Measurements from ENCODE around the gene MAP1LC3B.

MAP1LC3B gene

DNA sequence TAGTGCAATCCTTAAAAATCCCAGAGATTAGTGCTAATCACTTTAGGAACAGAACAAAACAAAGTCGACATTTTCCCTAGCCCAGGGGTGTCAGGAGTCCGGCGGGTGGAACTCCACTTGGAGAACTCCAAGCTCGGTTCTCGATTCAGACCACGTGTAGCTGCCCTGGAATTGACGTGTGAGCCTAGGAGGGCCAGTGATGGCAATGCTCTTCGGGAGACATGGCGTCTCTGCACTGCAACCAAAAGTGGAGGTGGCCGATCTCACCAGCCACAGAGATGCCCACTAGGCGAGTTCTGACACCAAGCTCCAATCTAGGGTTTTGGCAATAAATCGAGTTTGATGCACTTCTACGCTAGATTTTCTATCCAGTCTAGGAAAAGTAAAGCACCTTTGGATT is 17.6 kb downstream of the MAP1LC3B start:
- DNase-seq (ENCODE audit: low read depth in 3 of 3) = no peak

DNA sequence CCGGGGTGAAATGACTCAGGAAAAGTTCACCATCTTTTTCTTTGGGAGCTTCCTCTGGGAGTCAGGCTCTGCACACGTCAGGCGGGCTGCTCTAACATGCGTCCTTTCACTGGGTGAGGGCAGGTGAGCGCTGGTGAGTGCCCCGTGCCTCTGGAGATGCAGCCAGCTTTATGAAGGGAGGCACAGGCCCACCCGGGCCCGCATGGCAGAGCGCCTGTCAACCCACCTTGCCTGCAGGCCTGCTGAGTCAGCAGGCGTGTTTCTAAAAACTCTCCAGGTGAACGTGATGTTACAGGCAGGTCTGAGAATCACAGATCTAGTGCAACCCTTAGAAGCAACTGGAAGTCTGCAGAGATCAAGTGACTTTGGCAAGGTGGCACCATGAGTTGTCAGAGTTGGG is 18.4 kb downstream of the MAP1LC3B start:
- no peak for DNase-seq (ENCODE audit: low read depth in 3 of 3)

DNA sequence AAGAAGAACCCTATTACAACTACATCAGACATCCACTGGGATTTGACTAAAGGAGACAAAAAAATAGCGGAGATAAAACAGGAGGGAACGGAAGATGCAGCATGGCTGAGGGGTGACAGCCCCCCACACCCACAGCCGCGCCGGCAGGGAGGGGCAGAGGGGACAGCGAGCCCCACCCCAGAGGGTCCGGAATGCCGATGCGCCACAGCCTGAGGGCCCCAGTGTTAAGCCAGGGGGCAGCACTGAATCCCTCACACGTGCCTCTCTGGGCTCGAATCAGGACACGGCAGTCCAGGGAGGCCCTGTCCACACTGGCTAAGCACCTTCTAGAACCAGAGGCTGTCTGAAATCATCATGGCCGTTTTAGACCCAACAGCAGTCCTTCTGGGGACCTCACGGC is 18.8 kb downstream of the MAP1LC3B start:
- no peak for DNase-seq (ENCODE audit: low read depth in 3 of 3)

DNA sequence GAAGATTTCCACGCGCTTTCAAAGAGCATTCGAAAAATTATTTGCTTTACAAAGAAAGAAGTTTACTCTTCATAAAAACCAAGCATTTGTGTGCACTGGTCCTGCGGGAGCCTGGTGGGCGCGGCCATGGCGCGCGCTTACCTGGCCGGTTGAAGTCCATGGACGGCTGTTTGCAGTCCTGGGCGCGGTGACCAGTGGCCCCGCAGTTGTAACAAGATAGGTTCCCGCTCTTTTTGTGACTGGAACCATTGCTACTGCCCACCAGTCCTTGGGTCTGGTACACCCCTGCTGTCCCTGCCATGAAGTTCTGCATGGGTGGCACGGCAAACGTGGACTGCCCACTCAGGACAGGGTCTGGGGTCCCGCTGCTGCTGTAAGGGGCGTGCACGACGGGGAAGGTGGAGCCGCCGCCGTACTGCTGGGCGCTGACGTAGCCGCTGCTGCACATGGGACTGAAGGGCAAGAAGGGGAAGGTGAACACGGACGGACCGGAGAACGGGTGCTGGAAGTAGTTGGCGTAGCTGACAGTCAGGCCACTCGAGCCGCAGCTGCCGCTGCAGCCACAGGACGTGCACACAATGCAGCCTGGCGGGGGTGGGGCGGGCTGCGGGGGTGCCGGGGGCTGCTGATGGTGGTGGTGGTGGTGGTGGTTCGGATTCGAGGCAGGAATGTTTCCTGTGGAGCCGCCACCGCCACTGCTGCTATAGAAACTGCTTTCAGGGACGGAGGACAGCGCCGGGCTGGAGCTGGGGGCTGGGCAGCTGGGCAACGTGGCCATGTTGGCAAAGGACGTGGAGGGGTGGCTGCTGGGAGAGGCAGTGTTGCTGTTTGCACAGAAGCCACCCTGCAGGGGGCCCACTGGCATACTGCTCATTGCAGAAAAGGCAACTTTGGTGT is 19.5 kb downstream of the MAP1LC3B start:
- no peak for DNase-seq (ENCODE audit: low read depth in 3 of 3)

DNA sequence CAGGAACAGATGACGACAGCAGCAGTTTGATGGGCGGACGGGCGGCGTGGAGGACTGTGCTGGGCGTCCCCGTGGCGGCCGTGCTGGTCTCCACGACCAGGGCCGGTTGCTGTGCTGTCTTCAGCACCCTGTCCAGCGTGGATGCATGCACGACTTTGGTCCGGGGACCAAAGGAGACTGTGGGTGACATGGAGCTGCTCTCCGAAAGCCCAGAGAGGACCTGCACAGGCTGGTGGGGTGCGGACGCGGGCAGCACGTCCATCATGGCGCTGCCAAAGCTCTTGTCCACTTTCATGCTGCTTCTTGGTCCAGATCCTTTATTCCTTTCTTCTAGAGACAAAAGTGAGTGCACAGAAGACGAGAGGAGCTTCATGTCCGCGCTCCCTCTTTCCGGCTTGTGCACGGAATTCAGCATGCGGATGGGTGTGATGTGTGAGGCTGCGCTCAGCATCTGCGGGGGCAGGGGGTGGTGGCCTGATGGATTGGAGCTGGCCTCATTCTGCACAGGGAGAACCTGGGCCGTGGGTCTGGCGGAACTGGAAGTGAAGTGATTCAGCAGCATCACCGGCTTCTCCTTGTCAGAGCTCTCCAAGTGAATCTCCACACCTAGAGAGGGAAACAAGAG is 20.3 kb downstream of the MAP1LC3B start:
- DNase-seq (ENCODE audit: low read depth in 3 of 3) = no peak

- DNase-seq (ENCODE audit: low read depth in 3 of 3) = no peak
These were observed 20.9 kb downstream of the MAP1LC3B start for GRCh38 chr16:87412996-87413421.

DNA sequence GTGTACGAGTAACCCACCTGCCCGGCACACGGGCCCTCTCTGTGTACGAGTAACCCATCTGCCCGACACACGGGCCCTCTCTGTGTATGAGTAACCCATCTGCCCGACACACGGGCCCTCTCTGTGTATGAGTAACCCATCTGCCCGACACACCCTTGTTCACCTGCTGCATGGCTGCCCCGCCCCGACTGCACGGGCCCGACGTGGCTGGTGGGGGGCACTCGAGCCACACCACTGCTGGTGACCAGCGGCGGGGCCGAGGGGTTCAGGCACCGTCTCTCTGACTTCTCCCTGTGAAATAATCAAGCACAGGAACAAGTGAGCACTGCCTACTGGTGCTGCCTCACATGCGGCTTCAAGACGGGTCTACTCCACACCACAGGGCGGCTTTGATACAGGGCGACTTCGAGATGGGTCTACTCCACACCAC is 22.1 kb downstream of the MAP1LC3B start:
- DNase-seq (ENCODE audit: low read depth in 3 of 3) = no peak

GRCh38 chr16:87415441-87415840 is 23.3 kb downstream of the MAP1LC3B start:
- DNase-seq (ENCODE audit: low read depth in 3 of 3) = no peak

DNA sequence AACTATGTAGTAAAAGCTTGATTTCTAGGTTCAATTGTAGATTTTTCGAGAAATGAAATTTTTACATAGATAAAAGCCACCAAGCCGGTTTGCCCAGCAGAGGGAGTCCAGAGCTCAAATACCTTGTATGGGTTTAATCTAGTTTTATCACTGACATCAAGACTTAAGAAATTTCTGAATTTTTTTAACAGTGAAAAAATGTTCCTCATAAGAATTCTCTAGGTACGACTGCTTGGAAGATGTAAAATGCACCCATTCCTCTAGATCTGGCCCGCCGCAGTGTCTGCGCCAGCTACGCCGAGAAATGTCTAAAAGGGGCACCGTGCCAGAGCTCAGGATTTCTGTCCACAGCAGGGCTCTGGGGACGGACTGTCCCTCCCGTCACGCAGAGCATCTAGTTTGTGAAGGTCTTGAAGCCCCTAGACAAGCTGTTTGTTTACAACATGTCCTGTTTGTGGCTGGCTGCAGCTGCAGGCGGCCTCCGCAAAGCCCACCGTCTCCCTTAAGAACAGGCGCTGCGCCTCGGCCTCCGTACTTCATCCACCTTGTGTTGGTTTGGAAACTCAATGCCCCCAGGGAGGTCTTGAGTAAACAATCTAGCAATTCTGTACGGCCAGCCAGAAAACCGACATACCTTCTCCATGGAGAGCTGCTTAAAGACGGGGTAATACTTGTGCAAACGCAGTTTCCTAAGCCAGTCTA is 24.8 kb downstream of the MAP1LC3B start:
- no peak for DNase-seq (ENCODE audit: low read depth in 3 of 3)

GRCh38 chr16:87417528-87417910 is 25.4 kb downstream of the MAP1LC3B start:
- no peak for DNase-seq (ENCODE audit: low read depth in 3 of 3)

- no peak for DNase-seq (ENCODE audit: low read depth in 3 of 3)
These were observed 26.1 kb downstream of the MAP1LC3B start for GRCh38 chr16:87418216-87418615.

DNA sequence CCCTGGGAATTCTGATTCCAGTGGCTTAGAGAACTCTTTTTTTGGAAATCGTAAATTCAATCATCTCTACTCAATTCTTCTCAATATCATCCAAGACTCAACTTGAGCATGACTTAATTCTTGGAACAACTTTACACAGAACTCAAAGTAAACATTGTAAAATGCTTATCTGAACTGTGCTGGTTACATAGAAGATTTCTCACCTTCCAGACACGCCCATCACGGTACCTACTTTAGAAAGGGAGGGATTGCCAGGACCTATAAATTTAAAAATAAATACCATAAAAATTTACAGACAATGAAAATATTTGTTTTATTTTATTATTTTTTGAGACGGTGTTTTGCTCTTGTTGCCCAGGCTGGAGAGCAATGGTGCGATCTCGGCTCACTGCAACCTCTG is 26.5 kb downstream of the MAP1LC3B start:
- DNase-seq (ENCODE audit: low read depth in 3 of 3) = no peak

DNA sequence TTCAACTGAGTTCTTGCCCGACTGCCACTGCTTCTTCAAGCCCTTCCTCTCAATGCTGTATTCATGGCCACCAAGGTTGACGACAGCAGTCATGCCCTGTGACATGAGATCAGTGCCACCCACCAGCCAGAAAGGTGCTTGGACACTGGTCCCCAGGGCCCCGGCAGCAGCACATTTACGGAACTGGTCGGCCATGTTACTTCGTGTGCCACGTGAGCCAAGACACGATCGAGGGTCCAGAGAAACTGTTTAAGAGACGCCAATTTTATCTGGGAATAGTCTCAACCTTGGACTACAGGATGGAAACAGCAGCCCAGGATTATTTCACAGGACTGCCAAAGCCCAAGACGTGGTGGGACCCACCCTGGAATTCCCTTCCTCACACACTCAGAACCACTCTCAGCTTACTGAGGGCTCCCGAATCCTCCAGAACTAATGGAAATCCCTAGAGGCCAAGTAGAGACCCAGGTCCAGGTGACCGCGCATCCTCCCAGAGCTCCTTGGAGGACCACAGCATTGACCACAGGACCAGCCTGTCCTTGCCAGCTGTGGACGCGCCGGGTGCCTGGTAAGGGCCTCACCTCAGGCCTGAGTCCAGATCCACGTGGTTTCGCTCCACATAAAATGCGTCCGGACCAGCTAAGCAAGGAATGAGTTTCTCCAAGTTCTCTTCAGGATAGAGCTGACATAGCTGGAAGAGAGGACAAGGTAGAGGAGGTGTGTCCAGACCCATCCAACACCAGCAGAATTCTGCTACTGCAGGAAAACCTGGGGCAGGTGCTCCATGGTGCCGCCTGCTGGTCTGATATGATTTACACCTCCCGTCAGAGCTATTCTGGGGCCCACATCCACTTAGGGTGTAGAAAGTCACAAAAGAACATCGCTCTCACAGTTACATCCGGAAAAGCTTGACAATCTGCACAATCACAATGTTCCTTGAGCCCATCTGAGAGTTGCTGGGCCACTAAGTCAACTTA is 28.2 kb downstream of the MAP1LC3B start:
- DNase-seq (ENCODE audit: low read depth in 3 of 3) = no peak

DNA sequence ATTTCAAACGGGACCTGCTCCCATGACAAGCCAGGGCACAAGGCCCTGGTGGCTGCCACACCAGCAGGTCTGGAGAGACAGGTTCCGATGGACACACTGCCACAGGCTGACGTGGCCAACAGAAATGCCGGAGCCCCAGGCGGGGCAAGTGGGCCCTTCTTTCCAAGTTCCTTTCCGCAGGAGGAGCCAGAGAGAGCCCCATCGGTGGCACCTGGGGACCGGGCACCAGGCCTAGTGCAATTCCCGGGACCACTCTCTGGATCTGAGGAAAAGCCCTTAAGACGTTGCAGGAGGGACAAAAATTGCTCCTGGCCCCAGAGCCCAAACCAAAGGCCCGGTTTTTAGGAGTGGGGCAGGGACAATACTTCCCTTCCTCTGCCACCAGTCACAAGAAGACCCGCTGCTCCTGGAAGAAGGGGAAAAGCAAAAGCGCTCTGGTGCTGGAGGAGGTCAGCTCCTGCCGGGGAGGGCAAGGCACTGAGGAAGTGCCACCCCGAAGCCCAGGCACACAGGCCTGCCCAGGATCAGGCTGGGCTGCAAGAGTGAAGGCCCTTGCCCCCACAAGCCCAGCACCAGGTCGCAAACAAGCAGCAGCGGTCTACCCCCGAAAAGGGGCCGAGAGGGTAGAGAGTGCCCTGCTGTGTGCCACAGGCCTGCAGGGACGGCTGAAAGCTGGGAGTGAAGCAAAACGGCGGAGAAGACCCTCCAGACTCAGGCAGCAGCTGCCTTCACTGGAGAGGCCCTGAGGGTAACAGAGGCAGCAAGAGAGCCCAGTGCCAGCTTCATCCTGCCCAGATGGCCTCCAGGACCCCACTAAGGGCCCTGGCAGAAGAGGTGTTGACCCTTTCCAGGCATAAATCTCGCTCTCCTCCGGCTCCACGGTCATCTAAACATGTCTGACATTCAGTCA is 29.1 kb downstream of the MAP1LC3B start:
- DNase-seq (ENCODE audit: low read depth in 3 of 3) = no peak

GRCh38 chr16:87422106-87422505 is 30.0 kb downstream of the MAP1LC3B start:
- DNase-seq (ENCODE audit: low read depth in 3 of 3) = no peak

GRCh38 chr16:87423429-87423828 is 31.3 kb downstream of the MAP1LC3B start:
- DNase-seq (ENCODE audit: low read depth in 3 of 3) = no peak

DNA sequence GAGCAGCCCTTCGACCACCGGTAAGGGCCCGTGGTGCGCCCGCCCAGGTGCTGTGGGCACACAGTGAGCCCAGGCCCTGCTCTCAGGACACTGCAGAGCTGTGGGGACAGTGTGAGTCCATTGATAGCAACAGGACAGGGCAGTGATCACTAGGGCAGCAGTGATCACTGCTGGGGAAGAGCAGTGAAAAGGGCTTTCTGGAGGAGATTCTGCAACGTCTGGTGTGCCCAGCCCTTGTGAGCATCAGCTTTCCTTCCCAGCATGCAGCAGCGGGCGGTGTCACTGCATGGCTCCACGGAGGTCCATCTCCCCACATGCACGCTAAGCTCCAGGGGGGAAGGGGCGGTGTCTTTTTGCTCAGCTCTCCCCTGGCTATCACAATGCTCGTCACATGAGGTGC is 32.1 kb downstream of the MAP1LC3B start:
- DNase-seq (ENCODE audit: low read depth in 3 of 3) = no peak

DNA sequence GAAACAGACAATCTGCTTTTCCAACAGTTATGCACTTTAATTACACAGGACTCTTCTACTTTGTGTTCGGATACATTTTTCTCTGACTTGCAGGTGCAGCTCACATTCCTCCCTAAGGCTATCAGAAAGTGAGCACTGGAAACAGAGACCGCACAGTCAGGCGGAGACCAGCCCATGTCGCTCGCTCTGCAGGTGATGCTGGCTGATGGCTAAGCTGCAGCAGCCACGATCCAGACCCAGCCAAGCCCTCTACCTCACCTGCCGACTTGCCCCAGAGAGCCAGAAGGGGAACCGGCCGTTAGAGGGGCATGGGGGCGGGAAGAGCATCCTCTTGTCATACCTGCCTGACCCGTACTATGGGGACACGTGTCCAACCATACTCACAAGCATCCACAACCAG is 33.8 kb downstream of the MAP1LC3B start:
- DNase-seq (ENCODE audit: low read depth in 3 of 3) = no peak

GRCh38 chr16:87426423-87427215 is 34.5 kb downstream of the MAP1LC3B start:
- no peak for DNase-seq (ENCODE audit: low read depth in 3 of 3)

GRCh38 chr16:87431926-87432325 is 39.8 kb downstream of the MAP1LC3B start:
- no peak for DNase-seq (ENCODE audit: low read depth in 3 of 3)
